Natural killer cell (primary cell): ENCODE measurements around the gene TXLNA. TPM values are rescaled to one million over a fixed set of nuclear protein-coding genes. Genes with fewer than 3 reads are reported as not detected.
A peak's percentile ranks its signal among the peaks of the same experiment; 100 is the strongest.

Source experiments
- ATAC-seq, 3 donors: fragments of 150-1000 bp in 2 of 3; fragments of 200-7000 bp in 1 of 3; cut with Tn5 transposase; 1 replicate in 1 of 3; 2 replicates in 2 of 3; pipeline ENCODE4 v1.10.0; 2021; ENCODE audit warnings: mild to moderate bottlenecking in 2 of 3, moderate library complexity in 2 of 3
- DNase-seq, 2 donors: peaks; one replicate each; pipeline versions ENCODE4 v3.0.0 to v3.0.0-alpha.2; 2013 to 2021; ENCODE audit warnings: mixed read lengths in 1 of 2
- H3K27ac ChIP-seq: one replicate; pipeline ENCODE4 v1.5.1; 2013; ENCODE audit warnings: mild to moderate bottlenecking, low read length
- H3K27me3 ChIP-seq: one replicate; pipeline ENCODE4 v1.6.1; 2013; ENCODE audit warnings: low read length; ENCODE audit not compliant: control insufficient read depth, insufficient read depth
- H3K36me3 ChIP-seq: one replicate; pipeline ENCODE4 v1.6.1; 2013; ENCODE audit warnings: low read length; ENCODE audit not compliant: control insufficient read depth, insufficient read depth
- H3K4me1 ChIP-seq: one replicate; pipeline ENCODE4 v1.6.1; 2013; ENCODE audit warnings: low read length; ENCODE audit not compliant: control insufficient read depth, insufficient read depth
- H3K4me3 ChIP-seq: one replicate; pipeline ENCODE4 v1.5.1; 2013; ENCODE audit warnings: low read length
- H3K9me3 ChIP-seq: one replicate; pipeline ENCODE4 v1.6.1; 2013; ENCODE audit warnings: low read length; ENCODE audit not compliant: control insufficient read depth, insufficient read depth
- H3K27ac Mint-ChIP-seq, 2 donors: one replicate each; pipeline ENCODE4 v1.8.0; 2022; ENCODE audit warnings: mild to moderate bottlenecking in 2 of 2, mixed read lengths in 2 of 2, moderate library complexity in 1 of 2
- H3K27me3 Mint-ChIP-seq, 2 donors: one replicate each; pipeline ENCODE4 v1.8.0; 2022; ENCODE audit warnings: low read depth in 2 of 2, mixed read lengths in 2 of 2
- H3K36me3 Mint-ChIP-seq: one replicate; pipeline ENCODE4 v1.8.0; 2022; ENCODE audit warnings: mixed read lengths
- H3K4me1 Mint-ChIP-seq, 2 donors: one replicate each; pipeline ENCODE4 v1.8.0; 2022; ENCODE audit warnings: mixed read lengths in 2 of 2
- H3K4me3 Mint-ChIP-seq: one replicate; pipeline ENCODE4 v1.8.0; 2022; ENCODE audit warnings: mild to moderate bottlenecking, moderate library complexity, mixed read lengths
- H3K9me3 Mint-ChIP-seq, 2 donors: one replicate each; pipeline ENCODE4 v1.8.0; 2022; ENCODE audit warnings: mixed read lengths in 2 of 2
- CTCF ChIP-seq: fragments of 200-600 bp; IDR thresholded peaks from one replicate; pipeline ENCODE4 v1.8.0; 2022; ENCODE audit warnings: antibody characterized with exemption
- WGBS: methylation state at CpG from one replicate; pipeline ENCODE4 v1.1.7; 2013; ENCODE audit warnings: missing lambda C conversion rate; ENCODE audit not compliant: insufficient coverage; 5-methylcytosine and 5-hydroxymethylcytosine counted together
- intact Hi-C: fragments of 100-400 bp; cut with micrococcal nuclease; formaldehyde crosslinking; loops from one replicate; pipeline ENCODE4 v1.14.2; 2022
- total RNA-seq, 4 donors: library from RNA; stranded (reverse); fragments of 120-200 nt in 1 of 4; gene quantifications; one replicate each; pipeline versions ENCODE4 v1.2.3 to v1.2.4, GENCODE V29; 2013 to 2022

Gene TXLNA
- total RNA-seq, 3 donors from 2014 or later (not counting 1 experiment from before 2014, with no cell fraction given) = 26.0 to 36.0 (median 33.3) TPM

- Mint-ChIP-seq H3K36me3 (peaks cover 12% of the 10 kb centered on the region), H3K27me3 (no peaks in the 10 kb centered on the region), H3K9me3 (no peaks in the 10 kb centered on the region), H3K4me1 (peaks cover 47 to 56% of the 10 kb centered on the region in 2 donors), H3K4me3 (no peak overlapping the region), H3K27ac (peak overlapping the region; percentile 53 to 79)
- Histone ChIP-seq H3K36me3 (peaks cover 38% of the 10 kb centered on the region), H3K27me3 (no peaks in the 10 kb centered on the region), H3K4me1 (peaks cover 67% of the 10 kb centered on the region), H3K9me3 (no peaks in the 10 kb centered on the region), H3K4me3 (no peak overlapping the region), H3K27ac (no peak overlapping the region)
- DNase-seq (no peak), ATAC-seq (no peak)
- TF ChIP-seq CTCF = no peak
- intact Hi-C loops = no loop called here
- WGBS = 98% methylated on average over 5 of the region's 6 CpGs
Measured at GRCh38 chr1:32197837-32198236, 18.4 kb downstream of the TXLNA start.

GRCh38 chr1:32198237-32199042, 19.0 kb downstream of the TXLNA start:
- Mint-ChIP-seq H3K27ac (peak overlapping the region; percentile 41 to 72), H3K36me3 (peaks cover 7% of the 10 kb centered on the region), H3K4me1 (peaks cover 50 to 60% of the 10 kb centered on the region in 2 donors), H3K27me3 (no peaks in the 10 kb centered on the region), H3K9me3 (no peaks in the 10 kb centered on the region), H3K4me3 (peak overlapping the region; percentile 7)
- no peak for TF ChIP-seq CTCF
- no peaks in the 10 kb centered on the region for H3K27me3 ChIP-seq
- intact Hi-C loops = no loop called here
- DNase-seq (no peak), ATAC-seq (no peak)
- H3K9me3 ChIP-seq = no peaks in the 10 kb centered on the region
- peaks cover 32% of the 10 kb centered on the region for H3K36me3 ChIP-seq
- peaks cover 68% of the 10 kb centered on the region for H3K4me1 ChIP-seq
- H3K4me3 ChIP-seq = no peak overlapping the region
- H3K27ac ChIP-seq = no peak overlapping the region
- WGBS = 94% methylated on average over 3 of the region's 3 CpGs

GRCh38 chr1:32199043-32199716, 19.7 kb downstream of the TXLNA start:
- no peak overlapping the region for H3K4me3 ChIP-seq
- ATAC-seq (no peak), DNase-seq (no peak)
- WGBS = 99% methylated on average over 4 of the region's 4 CpGs
- Mint-ChIP-seq H3K27me3 (no peaks in the 10 kb centered on the region), H3K36me3 (peaks cover 3% of the 10 kb centered on the region), H3K4me1 (peaks cover 51 to 64% of the 10 kb centered on the region in 2 donors), H3K4me3 (no peak overlapping the region), H3K9me3 (no peaks in the 10 kb centered on the region), H3K27ac (peak overlapping the region in 1 of 2 donors; percentile 93)
- no peak for TF ChIP-seq CTCF
- H3K27me3 ChIP-seq = no peaks in the 10 kb centered on the region
- H3K9me3 ChIP-seq = no peaks in the 10 kb centered on the region
- H3K4me1 ChIP-seq = peaks cover 68% of the 10 kb centered on the region
- no peak overlapping the region for H3K27ac ChIP-seq
- intact Hi-C loops = no loop called here
- peaks cover 30% of the 10 kb centered on the region for H3K36me3 ChIP-seq
